ENCODE data around the gene DPM1. TPM values are rescaled to one million over a fixed set of nuclear protein-coding genes. Genes with fewer than 3 reads are reported as not detected.
A peak's percentile ranks its signal among the peaks of the same experiment; 100 is the strongest.

The DPM1 gene
- total RNA-seq, 6 experiments from 2014 or later: 51.8 to 59.9 (median 57.4) TPM

GRCh38 chr20:50913690-50914375, 44.5 kb downstream of the DPM1 start:
- no peaks in the 10 kb centered on the region for H3K9me3 Mint-ChIP-seq
- H3K4me1 Mint-ChIP-seq (ENCODE audit: low read depth): peaks cover 93% of the 10 kb centered on the region
- H3K27me3 Mint-ChIP-seq (ENCODE audit: insufficient read depth): no peaks in the 10 kb centered on the region
- H3K27ac Mint-ChIP-seq: peak overlapping the region; percentile 86
- peak; percentile 70 for DNase-seq
- no peak for TF ChIP-seq CTCF (IDR thresholded peaks at IDR 0.05)
- H3K36me3 Mint-ChIP-seq (ENCODE audit: low read depth): peaks cover 32% of the 10 kb centered on the region
- peak overlapping the region; percentile 69 for H3K4me3 Mint-ChIP-seq

- Mint-ChIP-seq H3K4me3 (peak overlapping the region; percentile 78), H3K27ac (peak overlapping the region; percentile 95), H3K4me1 (ENCODE audit: low read depth) (peaks cover 81% of the 10 kb centered on the region), H3K27me3 (ENCODE audit: insufficient read depth) (no peaks in the 10 kb centered on the region; the same call in 1 of the 2 replicates), H3K36me3 (ENCODE audit: low read depth) (peaks cover 23% of the 10 kb centered on the region), H3K9me3 (no peaks in the 10 kb centered on the region)
- TF ChIP-seq CTCF (IDR thresholded peaks at IDR 0.05): no peak
- no peak for DNase-seq
Observed at GRCh38 chr20:50911716-50912115, 46.6 kb downstream of the DPM1 start.

GRCh38 chr20:50911030-50911429, 47.3 kb downstream of the DPM1 start:
- Mint-ChIP-seq H3K27ac (peak overlapping the region; percentile 95), H3K36me3 (ENCODE audit: low read depth) (peaks cover 23% of the 10 kb centered on the region), H3K4me1 (ENCODE audit: low read depth) (peaks cover 74% of the 10 kb centered on the region), H3K9me3 (no peaks in the 10 kb centered on the region), H3K27me3 (ENCODE audit: insufficient read depth) (no peaks in the 10 kb centered on the region; the same call in 1 of the 2 replicates), H3K4me3 (peak overlapping the region; percentile 78)
- DNase-seq: peak; percentile 95
- TF ChIP-seq CTCF (IDR thresholded peaks at IDR 0.05): no peak

- no peak for TF ChIP-seq CTCF (IDR thresholded peaks at IDR 0.05)
- Mint-ChIP-seq H3K4me3 (peak overlapping the region; percentile 37), H3K36me3 (ENCODE audit: low read depth) (peaks cover 23% of the 10 kb centered on the region), H3K27me3 (ENCODE audit: insufficient read depth) (no peaks in the 10 kb centered on the region; the same call in 1 of the 2 replicates), H3K4me1 (ENCODE audit: low read depth) (peaks cover 58% of the 10 kb centered on the region), H3K9me3 (no peaks in the 10 kb centered on the region), H3K27ac (peak overlapping the region; percentile 95)
- DNase-seq: no peak
Observed at GRCh38 chr20:50909413-50909812, 48.9 kb downstream of the DPM1 start.

- H3K9me3 Mint-ChIP-seq: no peaks in the 10 kb centered on the region
- H3K36me3 Mint-ChIP-seq (ENCODE audit: low read depth): peaks cover 33% of the 10 kb centered on the region
- H3K27ac Mint-ChIP-seq: peak overlapping the region; percentile 23; the same call in 1 of the 2 replicates
- H3K27me3 Mint-ChIP-seq (ENCODE audit: insufficient read depth): peaks cover 1% of the 10 kb centered on the region
- DNase-seq: no peak
- H3K4me3 Mint-ChIP-seq: no peak overlapping the region
- no peak for TF ChIP-seq CTCF (IDR thresholded peaks at IDR 0.05)
- H3K4me1 Mint-ChIP-seq (ENCODE audit: low read depth): peaks cover 17% of the 10 kb centered on the region
Observed at GRCh38 chr20:50904067-50904570, 54.2 kb downstream of the DPM1 start.
